Heart left ventricle (tissue), 13 donors: ENCODE measurements around the gene CHIC2.

ENCODE experiments used
- CTCF ChIP-seq, 12 donors: fragments of 200-600 bp; sonication (generic) in 4 of 12; IDR thresholded peaks; one replicate each; pipeline versions ENCODE4 v1.5.0 to v1.8.0; 2018 to 2022; ENCODE audit warnings: antibody characterized with exemption in 12 of 12, mild to moderate bottlenecking in 5 of 12
- POLR2A ChIP-seq, 2 donors: fragments of 450-650 bp; IDR thresholded peaks; one replicate each; pipeline ENCODE4 v1.6.1; 2017; ENCODE audit warnings: antibody characterized with exemption in 2 of 2, mild to moderate bottlenecking in 2 of 2, moderate library complexity in 2 of 2
- donor health status: ischemic (EF 13 %, LVEDD 7.1; RV severe dilation, severe dysfunction).
- donor health status: DM: no; HTN: yes; CAD: no.
- donor health status: DM: no; HTN: no; CAD: no.
- donor health status: ischemic (EF 25% LVEDD 6.9; RV normal size, moderate dysfunction).
- donor health status: ischemic (EF 25% LVEDD 5.7; RV mildly dilated, moderate dysfunction).
- donor health status: ischemic (EF 35%, LVEDD 5.7; RV mildly dilated, moderate dysfunction).
- donor health status: nonischemic (EF 11% LVEDD 7.7; RV severe dilation, severe dysfunction).
- donor health status: DM: yes; HTN: yes; CAD: no.
- donor health status: PGD.
- donor health status: ischemic (EF 29% LVEDD 5.4; RV normal size, mild dysfunction).
- donor health status: nonischemic (EF 23%, LVEDD 6.1; RV moderate dilation, normal function).

GRCh38 chr4:53963336-53963735 lies 101.1 kb downstream of the CHIC2 start:
- TF ChIP-seq POLR2A (IDR thresholded peaks at IDR 0.05): no peak
- no peak for TF ChIP-seq CTCF (IDR thresholded peaks at IDR 0.05)
